GM12878 (cell line): ENCODE data around the gene PDLIM5. TPM values are rescaled to one million over a fixed set of nuclear protein-coding genes. Genes with fewer than 3 reads are reported as not detected.

Source experiments
- ZBTB40 ChIP-seq: fragments of 450-650 bp; IDR thresholded peaks from 2 replicates; pipeline ENCODE4 v1.6.1; 2016; ENCODE audit warnings: mild to moderate bottlenecking, moderate library complexity, borderline replicate concordance
- ZNF207 ChIP-seq: fragments of 450-650 bp; IDR thresholded peaks from 2 replicates; pipeline ENCODE4 v1.6.1; 2014; ENCODE audit warnings: antibody characterized with exemption, mild to moderate bottlenecking, borderline replicate concordance
- polyA plus RNA-seq, 11 experiments: library from polyadenylated mRNA; depleted of rRNA in 4 of 11; unstranded in 6 of 11; stranded (reverse) in 5 of 11; fragments of >200 nt; fragmentation: Nextera tagmentation in 4 of 11; fragmentation: Illumina TruSeq in 1 of 11; extraction: Ambion mirVana in 4 of 11; extraction: Trizol in 1 of 11; gene quantifications; 1 replicate in 1 of 11; 2 replicates in 10 of 11; pipeline versions ENCODE4 v1.2.1 to v1.2.3, GENCODE V29; 2011 to 2016; ENCODE audit warnings: inconsistent platforms in 2 of 11, missing spikeins in 2 of 11, low read depth in 1 of 11
- total RNA-seq, 4 experiments: library from RNA; depleted of rRNA in 3 of 4; stranded (reverse); fragments of >200 nt in 3 of 4; fragmentation: Illumina TruSeq in 1 of 4; extraction: Trizol in 1 of 4; gene quantifications; 2 replicates each; pipeline versions ENCODE4 v1.2.1 to v1.2.3, GENCODE V29; 2013 to 2021

Gene PDLIM5
- total and polyA plus RNA-seq, 10 of the 15 experiments (the other 5 are each of a cell fraction or from before 2014, with no cell fraction given) = 10.0 to 52.9 (median 20.7) TPM

GRCh38 chr4:94715726-94716125, 264.0 kb downstream of the PDLIM5 start (continued):
- no peak for TF ChIP-seq ZBTB40
- TF ChIP-seq ZNF207 = no peak
- TF ChIP-seq, all 136 proteins: peak for 0

Other genes with a start within 250 kb of the PDLIM5 start
- gene SMARCAD1, start 244.1 kb upstream of the PDLIM5 start, total RNA-seq (2014; rRNA removed) = 27.8 and 38.0 TPM in 2 replicates
- 38.9 and 39.6 TPM in 2 replicates for gene SMARCAD1, start 244.1 kb upstream of the PDLIM5 start, total RNA-seq (2014; rRNA removed; fragmentation: Illumina TruSeq; extraction: Trizol)
- gene SMARCAD1, start 244.1 kb upstream of the PDLIM5 start, total RNA-seq (2021) = 26.0 and 28.2 TPM in 2 replicates
- gene SMARCAD1, start 244.1 kb upstream of the PDLIM5 start, polyA plus RNA-seq (2011; rRNA removed) = 41.2 and 69.4 TPM in 2 replicates
- gene SMARCAD1, start 244.1 kb upstream of the PDLIM5 start, polyA plus RNA-seq (2014; fragmentation: Illumina TruSeq; extraction: Trizol) = 31.2 and 37.8 TPM in 2 replicates
- gene SMARCAD1, start 244.1 kb upstream of the PDLIM5 start, polyA plus RNA-seq (2014; fragmentation: Nextera tagmentation; extraction: Ambion mirVana) = 1 to 10 TPM; 7.6 to 9.2 TPM
- 16.9 and 19.5 TPM in 2 replicates for gene SMARCAD1, start 244.1 kb upstream of the PDLIM5 start, polyA plus RNA-seq (2014; rRNA removed)
- 10 to 100 TPM; 25.9 to 27.5 TPM for gene SMARCAD1, start 244.1 kb upstream of the PDLIM5 start, polyA plus RNA-seq (2016; fragmentation: Nextera tagmentation; extraction: Ambion mirVana)
- not detected in 2 replicates for gene HPGDS, start 109.1 kb upstream of the PDLIM5 start, total RNA-seq (2014; rRNA removed)
- not detected in 2 replicates for gene HPGDS, start 109.1 kb upstream of the PDLIM5 start, total RNA-seq (2014; rRNA removed; fragmentation: Illumina TruSeq; extraction: Trizol)
- not detected in 2 replicates for gene HPGDS, start 109.1 kb upstream of the PDLIM5 start, total RNA-seq (2021)
- not detected in 2 replicates for gene HPGDS, start 109.1 kb upstream of the PDLIM5 start, polyA plus RNA-seq (2011; rRNA removed)
- not detected in 2 replicates for gene HPGDS, start 109.1 kb upstream of the PDLIM5 start, polyA plus RNA-seq (2014; fragmentation: Illumina TruSeq; extraction: Trizol)
- gene HPGDS, start 109.1 kb upstream of the PDLIM5 start, polyA plus RNA-seq (2014; fragmentation: Nextera tagmentation; extraction: Ambion mirVana) = not detected
- gene HPGDS, start 109.1 kb upstream of the PDLIM5 start, polyA plus RNA-seq (2014; rRNA removed) = not detected in 2 replicates
- not detected for gene HPGDS, start 109.1 kb upstream of the PDLIM5 start, polyA plus RNA-seq (2016; fragmentation: Nextera tagmentation; extraction: Ambion mirVana)